ENCODE measurements around the gene C19orf38. TPM values are rescaled to one million over a fixed set of nuclear protein-coding genes. Genes with fewer than 3 reads are reported as not detected.

C19orf38 gene
- total and polyA plus RNA-seq, 2 donors (not counting 3 experiments of a cell fraction or from before 2014, with no cell fraction given): not detected

DNA sequence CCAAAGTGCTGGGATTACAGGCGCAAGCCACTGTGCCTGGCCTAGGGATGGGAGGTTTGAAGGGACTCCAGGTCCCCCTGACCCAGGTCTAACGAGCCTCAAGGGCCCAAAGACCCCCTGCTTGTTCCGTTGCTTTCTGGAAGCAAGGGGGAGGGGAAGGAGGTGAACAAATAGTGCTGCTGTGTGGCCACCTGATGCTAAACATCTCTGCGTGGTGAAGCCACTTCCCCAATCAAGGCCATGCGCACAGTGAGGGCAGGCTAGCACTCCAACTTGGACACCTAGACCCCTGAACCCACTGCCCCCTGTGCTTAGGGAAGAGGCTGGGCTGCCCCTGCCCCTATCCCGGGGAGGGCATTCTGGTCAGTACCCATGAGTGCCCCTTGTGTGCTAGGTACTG, 47.1 kb downstream of the C19orf38 start:
- Histone ChIP-seq H3K27me3 (ENCODE audit: control insufficient read depth in 2 of 2, insufficient read depth in 2 of 2, low read length in 2 of 2) (no peaks in the 10 kb centered on the region), H3K9me1 (replicated peaks; ENCODE audit: control insufficient read depth, extremely low read depth, insufficient read depth, low read length) (no peaks in the 10 kb centered on the region), H3K4me3 (replicated peaks in 1 of 3; ENCODE audit: insufficient read depth in 1 of 3, low read depth in 1 of 3, low read length in 3 of 3) (no peak overlapping the region), H3K27ac (ENCODE audit: insufficient read depth, low read depth, low read length) (no peak overlapping the region), H3K4me1 (ENCODE audit: control insufficient read depth, extremely low read depth, insufficient read depth, low read length) (no peaks in the 10 kb centered on the region), H2AFZ (ENCODE audit: low read depth, low read length) (no peak overlapping the region), H3K36me3 (ENCODE audit: control insufficient read depth in 2 of 2, extremely low read depth in 1 of 2, insufficient read depth in 2 of 2, low read length in 2 of 2) (no peaks in the 10 kb centered on the region), H3K9me3 (replicated peaks; ENCODE audit: control insufficient read depth, insufficient read depth, low read length) (no peaks in the 10 kb centered on the region), H3K79me2 (ENCODE audit: control insufficient read depth, insufficient read depth, low read length) (peaks cover 31% of the 10 kb centered on the region), H4K20me1 (replicated peaks; ENCODE audit: control insufficient read depth, extremely low read depth, insufficient read depth, low read length) (no peaks in the 10 kb centered on the region), H3K4me2 (ENCODE audit: insufficient read depth, low read length) (no peak overlapping the region), H3K9ac (replicated peaks; ENCODE audit: extremely low read depth, insufficient read depth, low read length) (no peak overlapping the region)
- CTCF ChIA-PET: interaction anchor here (3.2 kb wide), 1 partner anchor 25 kb away, joined by 13 read pairs; the partner anchor contains the start of gene CARM1
- POLR2A ChIA-PET: no interaction called here
- DNase-seq (ENCODE audit: low read depth, low spot score) (no peak), FAIRE-seq (no peak)
- TF ChIP-seq, protein P1, sequence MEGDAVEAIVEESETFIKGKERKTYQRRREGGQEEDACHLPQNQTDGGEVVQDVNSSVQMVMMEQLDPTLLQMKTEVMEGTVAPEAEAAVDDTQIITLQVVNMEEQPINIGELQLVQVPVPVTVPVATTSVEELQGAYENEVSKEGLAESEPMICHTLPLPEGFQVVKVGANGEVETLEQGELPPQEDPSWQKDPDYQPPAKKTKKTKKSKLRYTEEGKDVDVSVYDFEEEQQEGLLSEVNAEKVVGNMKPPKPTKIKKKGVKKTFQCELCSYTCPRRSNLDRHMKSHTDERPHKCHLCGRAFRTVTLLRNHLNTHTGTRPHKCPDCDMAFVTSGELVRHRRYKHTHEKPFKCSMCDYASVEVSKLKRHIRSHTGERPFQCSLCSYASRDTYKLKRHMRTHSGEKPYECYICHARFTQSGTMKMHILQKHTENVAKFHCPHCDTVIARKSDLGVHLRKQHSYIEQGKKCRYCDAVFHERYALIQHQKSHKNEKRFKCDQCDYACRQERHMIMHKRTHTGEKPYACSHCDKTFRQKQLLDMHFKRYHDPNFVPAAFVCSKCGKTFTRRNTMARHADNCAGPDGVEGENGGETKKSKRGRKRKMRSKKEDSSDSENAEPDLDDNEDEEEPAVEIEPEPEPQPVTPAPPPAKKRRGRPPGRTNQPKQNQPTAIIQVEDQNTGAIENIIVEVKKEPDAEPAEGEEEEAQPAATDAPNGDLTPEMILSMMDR (IDR thresholded peaks at IDR 0.05; ENCODE audit: extremely low read depth in 1 of 2, insufficient read depth in 1 of 2, low read depth in 1 of 2, low read length in 2 of 2): no peak
- TF ChIP-seq GATA2 (IDR thresholded peaks at IDR 0.05; ENCODE audit: insufficient read depth, insufficient read length, low read depth, low read length) (no peak), POLR2AphosphoS5 (IDR thresholded peaks at IDR 0.05; ENCODE audit: insufficient read depth, low read depth, low read length) (no peak), FOS (IDR thresholded peaks at IDR 0.05; ENCODE audit: borderline replicate concordance, insufficient read depth, low read length) (no peak), POLR2A (IDR thresholded peaks at IDR 0.05; ENCODE audit: low read depth, low read length) (no peak), MYC (IDR thresholded peaks at IDR 0.05; ENCODE audit: low read depth, low read length) (no peak), EZH2 (IDR thresholded peaks at IDR 0.05; ENCODE audit: borderline replicate concordance, low read depth, low read length, severe bottlenecking) (no peak), JUN (IDR thresholded peaks at IDR 0.05; ENCODE audit: borderline replicate concordance, insufficient read depth, insufficient read length, low read depth) (no peak)
- TF ChIP-seq, protein P2, sequence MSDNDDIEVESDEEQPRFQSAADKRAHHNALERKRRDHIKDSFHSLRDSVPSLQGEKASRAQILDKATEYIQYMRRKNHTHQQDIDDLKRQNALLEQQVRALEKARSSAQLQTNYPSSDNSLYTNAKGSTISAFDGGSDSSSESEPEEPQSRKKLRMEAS (IDR thresholded peaks at IDR 0.05; ENCODE audit: insufficient read depth, insufficient read length): no peak
- no TSS peak for BruUV-seq (replicated peaks)
- dilution Hi-C loops (cut with MboI; ENCODE audit: extremely low pct_ligation_motif_present, low sequenced_read_pairs): no loop called here
- intact Hi-C loops (cut with micrococcal nuclease): no loop called here

Data from endothelial cell of umbilical vein (primary cell).